HEK293 (cell line): ENCODE measurements around the gene TCHHL1.

Experiments
- GLIS2 ChIP-seq: fragments of 450-650 bp; formaldehyde crosslinking; IDR thresholded peaks from 2 replicates; pipeline ENCODE4 v1.5.1; 2016; ENCODE audit warnings: missing biosample characterization, missing genetic modification characterization
- KLF16 ChIP-seq: fragments of 450-650 bp; formaldehyde crosslinking; IDR thresholded peaks from 2 replicates; pipeline ENCODE4 v1.5.1; 2017; ENCODE audit warnings: missing biosample characterization, missing genetic modification characterization
- KLF8 ChIP-seq: fragments of 450-650 bp; formaldehyde crosslinking; IDR thresholded peaks from 2 replicates; pipeline ENCODE4 v1.5.1; 2016; ENCODE audit warnings: missing biosample characterization, missing genetic modification characterization
- WT1 ChIP-seq: fragments of 450-650 bp; formaldehyde crosslinking; IDR thresholded peaks from 2 replicates; pipeline ENCODE4 v1.5.1; 2016; ENCODE audit warnings: missing biosample characterization, missing genetic modification characterization
- ZBTB1 ChIP-seq: fragments of 450-650 bp; formaldehyde crosslinking; IDR thresholded peaks from 2 replicates; pipeline ENCODE4 v1.5.1; 2016; ENCODE audit warnings: missing biosample characterization, missing genetic modification characterization
- ZBTB48 ChIP-seq: fragments of 450-650 bp; formaldehyde crosslinking; IDR thresholded peaks from 2 replicates; pipeline ENCODE4 v1.5.1; 2016; ENCODE audit warnings: missing biosample characterization, missing genetic modification characterization
- ZNF140 ChIP-seq: fragments of 450-650 bp; formaldehyde crosslinking; IDR thresholded peaks from 2 replicates; pipeline ENCODE4 v1.5.1; 2016; ENCODE audit warnings: missing biosample characterization, missing genetic modification characterization
- ZNF214 ChIP-seq: fragments of 450-650 bp; formaldehyde crosslinking; IDR thresholded peaks from 2 replicates; pipeline ENCODE4 v1.5.1; 2017; ENCODE audit warnings: missing biosample characterization, mild to moderate bottlenecking, missing genetic modification characterization, borderline replicate concordance
- ZNF221 ChIP-seq: fragments of 450-650 bp; formaldehyde crosslinking; IDR thresholded peaks from 2 replicates; pipeline ENCODE4 v1.5.1; 2017; ENCODE audit warnings: missing biosample characterization, missing genetic modification characterization, borderline replicate concordance
- ZNF311 ChIP-seq: fragments of 450-650 bp; formaldehyde crosslinking; IDR thresholded peaks from 2 replicates; pipeline ENCODE4 v1.5.1; 2017; ENCODE audit warnings: missing biosample characterization, missing genetic modification characterization, borderline replicate concordance
- ZNF324 ChIP-seq: fragments of 450-650 bp; formaldehyde crosslinking; IDR thresholded peaks from 2 replicates; pipeline ENCODE4 v1.5.1; 2016; ENCODE audit warnings: missing biosample characterization, missing genetic modification characterization
- ZNF366 ChIP-seq: fragments of 450-650 bp; formaldehyde crosslinking; conservative IDR thresholded peaks from 2 replicates; pipeline ENCODE4 v1.5.1; 2016; ENCODE audit warnings: missing biosample characterization, missing genetic modification characterization
- ZNF404 ChIP-seq: fragments of 450-650 bp; formaldehyde crosslinking; IDR thresholded peaks from 2 replicates; pipeline ENCODE4 v1.5.1; 2017; ENCODE audit warnings: missing biosample characterization, missing genetic modification characterization
- ZNF423 ChIP-seq: fragments of 450-650 bp; formaldehyde crosslinking; IDR thresholded peaks from 2 replicates; pipeline ENCODE4 v1.5.1; 2016; ENCODE audit warnings: missing biosample characterization, missing genetic modification characterization
- ZNF548 ChIP-seq: fragments of 450-650 bp; formaldehyde crosslinking; IDR thresholded peaks from 2 replicates; pipeline ENCODE4 v1.5.1; 2016; ENCODE audit warnings: missing biosample characterization, missing genetic modification characterization
- ZNF623 ChIP-seq: fragments of 450-650 bp; formaldehyde crosslinking; IDR thresholded peaks from 2 replicates; pipeline ENCODE4 v1.5.1; 2016; ENCODE audit warnings: missing biosample characterization, missing genetic modification characterization
- ZNF626 ChIP-seq: fragments of 450-650 bp; sonication (Bioruptor Pico); formaldehyde crosslinking; IDR thresholded peaks from 2 replicates; pipeline ENCODE4 v1.5.1; 2018; ENCODE audit warnings: missing biosample characterization, missing genetic modification characterization, inconsistent platforms
- ZNF670 ChIP-seq: fragments of 450-650 bp; formaldehyde crosslinking; IDR thresholded peaks from 2 replicates; pipeline ENCODE4 v1.5.1; 2016; ENCODE audit warnings: missing biosample characterization, missing genetic modification characterization, low read depth
- ZNF747 ChIP-seq: fragments of 450-650 bp; formaldehyde crosslinking; IDR thresholded peaks from 2 replicates; pipeline ENCODE4 v1.5.1; 2016; ENCODE audit warnings: missing biosample characterization, missing genetic modification characterization
- TF ChIP-seq, protein P1 (sequence below): fragments of 450-650 bp; formaldehyde crosslinking; IDR thresholded peaks from 2 replicates; pipeline ENCODE4 v1.5.1; 2016; ENCODE audit warnings: missing biosample characterization, missing genetic modification characterization
- TF ChIP-seq, protein P2 (sequence below): fragments of 450-650 bp; formaldehyde crosslinking; IDR thresholded peaks from 2 replicates; pipeline ENCODE4 v1.5.1; 2016; ENCODE audit warnings: missing biosample characterization, missing genetic modification characterization
- TF ChIP-seq, protein P3 (sequence below): fragments of 450-650 bp; formaldehyde crosslinking; IDR thresholded peaks from 2 replicates; pipeline ENCODE4 v1.5.1; 2016; ENCODE audit warnings: missing biosample characterization, missing genetic modification characterization
- TF ChIP-seq, protein P4 (sequence below): fragments of 450-650 bp; formaldehyde crosslinking; IDR thresholded peaks from 2 replicates; pipeline ENCODE4 v1.5.1; 2016; ENCODE audit warnings: missing biosample characterization, missing genetic modification characterization, low read depth
- TF ChIP-seq, protein P5 (sequence below): fragments of 450-650 bp; formaldehyde crosslinking; IDR thresholded peaks from 2 replicates; pipeline ENCODE4 v1.5.1; 2016; ENCODE audit warnings: missing biosample characterization, missing genetic modification characterization
- TF ChIP-seq, protein P6 (sequence below): fragments of 450-650 bp; formaldehyde crosslinking; IDR thresholded peaks from 2 replicates; pipeline ENCODE4 v1.5.1; 2016; ENCODE audit warnings: missing biosample characterization, missing genetic modification characterization
- TF ChIP-seq, protein P7 (sequence below): fragments of 450-650 bp; formaldehyde crosslinking; IDR thresholded peaks from 2 replicates; pipeline ENCODE4 v1.5.1; 2016; ENCODE audit warnings: missing biosample characterization, missing genetic modification characterization

TCHHL1 gene

DNA sequence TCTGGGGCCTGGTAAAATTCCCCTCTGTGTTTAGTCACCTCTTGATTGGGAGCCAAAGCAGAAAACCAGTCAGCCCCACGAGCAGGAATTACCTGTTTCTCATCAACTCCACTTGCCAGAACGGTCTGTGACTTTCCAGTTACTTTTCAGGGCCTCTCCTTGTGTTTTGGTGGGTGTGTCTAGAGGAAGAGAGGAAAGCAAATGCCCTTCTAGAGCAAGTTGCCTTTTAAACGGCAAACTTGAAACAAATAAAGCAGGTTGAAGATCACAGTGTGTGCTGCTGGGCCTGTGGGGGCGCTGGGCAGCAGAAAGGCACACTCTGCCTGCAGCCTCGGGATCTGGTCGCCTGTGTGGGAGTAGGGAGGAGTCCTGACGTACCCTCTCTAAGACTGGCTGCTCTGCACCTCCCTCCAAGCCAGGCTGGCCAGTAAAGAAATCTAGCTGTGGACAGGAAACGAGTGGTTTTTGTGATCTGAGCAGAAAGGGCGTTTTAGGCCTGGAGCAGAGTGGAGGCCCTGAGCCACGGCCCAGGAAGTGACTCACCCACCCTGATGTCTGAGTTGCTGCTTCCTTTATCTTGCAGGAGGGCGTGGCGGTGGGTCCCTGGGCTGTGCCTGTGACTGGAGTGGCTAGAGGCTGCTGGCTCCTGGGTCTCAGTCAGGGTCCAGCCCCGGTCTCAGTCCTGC, 41.0 kb downstream of the TCHHL1 start (continued):
- TF ChIP-seq, protein P1, sequence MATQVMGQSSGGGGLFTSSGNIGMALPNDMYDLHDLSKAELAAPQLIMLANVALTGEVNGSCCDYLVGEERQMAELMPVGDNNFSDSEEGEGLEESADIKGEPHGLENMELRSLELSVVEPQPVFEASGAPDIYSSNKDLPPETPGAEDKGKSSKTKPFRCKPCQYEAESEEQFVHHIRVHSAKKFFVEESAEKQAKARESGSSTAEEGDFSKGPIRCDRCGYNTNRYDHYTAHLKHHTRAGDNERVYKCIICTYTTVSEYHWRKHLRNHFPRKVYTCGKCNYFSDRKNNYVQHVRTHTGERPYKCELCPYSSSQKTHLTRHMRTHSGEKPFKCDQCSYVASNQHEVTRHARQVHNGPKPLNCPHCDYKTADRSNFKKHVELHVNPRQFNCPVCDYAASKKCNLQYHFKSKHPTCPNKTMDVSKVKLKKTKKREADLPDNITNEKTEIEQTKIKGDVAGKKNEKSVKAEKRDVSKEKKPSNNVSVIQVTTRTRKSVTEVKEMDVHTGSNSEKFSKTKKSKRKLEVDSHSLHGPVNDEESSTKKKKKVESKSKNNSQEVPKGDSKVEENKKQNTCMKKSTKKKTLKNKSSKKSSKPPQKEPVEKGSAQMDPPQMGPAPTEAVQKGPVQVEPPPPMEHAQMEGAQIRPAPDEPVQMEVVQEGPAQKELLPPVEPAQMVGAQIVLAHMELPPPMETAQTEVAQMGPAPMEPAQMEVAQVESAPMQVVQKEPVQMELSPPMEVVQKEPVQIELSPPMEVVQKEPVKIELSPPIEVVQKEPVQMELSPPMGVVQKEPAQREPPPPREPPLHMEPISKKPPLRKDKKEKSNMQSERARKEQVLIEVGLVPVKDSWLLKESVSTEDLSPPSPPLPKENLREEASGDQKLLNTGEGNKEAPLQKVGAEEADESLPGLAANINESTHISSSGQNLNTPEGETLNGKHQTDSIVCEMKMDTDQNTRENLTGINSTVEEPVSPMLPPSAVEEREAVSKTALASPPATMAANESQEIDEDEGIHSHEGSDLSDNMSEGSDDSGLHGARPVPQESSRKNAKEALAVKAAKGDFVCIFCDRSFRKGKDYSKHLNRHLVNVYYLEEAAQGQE = 0 out of 2 replicates have a peak, but pooled peaks have one; percentile 13
- TF ChIP-seq ZNF423 (tag by site-specific recombination) (no peak), ZNF140 (tag by site-specific recombination) (no peak), ZNF548 (no peak), ZNF324 (peak; percentile 49), KLF16 (tag by site-specific recombination) (peak; percentile 55), ZNF404 (tag by site-specific recombination) (no peak), ZNF311 (no peak), ZNF670 (no peak), WT1 (peak; percentile 64; the same call in 1 of the 2 replicates), ZNF366 (tag by site-specific recombination) (peak; percentile 86), ZBTB48 (tag by site-specific recombination) (peak; percentile 57), KLF8 (tag by site-specific recombination) (no peak), GLIS2 (tag by site-specific recombination) (peak; percentile 91), ZNF214 (tag by site-specific recombination) (no peak), ZNF747 (tag by site-specific recombination) (no peak), ZNF623 (tag by site-specific recombination) (no peak), ZBTB1 (tag by site-specific recombination) (no peak), ZNF221 (tag by site-specific recombination) (no peak), ZNF626 (tag by site-specific recombination) (no peak)
- TF ChIP-seq, protein P2, sequence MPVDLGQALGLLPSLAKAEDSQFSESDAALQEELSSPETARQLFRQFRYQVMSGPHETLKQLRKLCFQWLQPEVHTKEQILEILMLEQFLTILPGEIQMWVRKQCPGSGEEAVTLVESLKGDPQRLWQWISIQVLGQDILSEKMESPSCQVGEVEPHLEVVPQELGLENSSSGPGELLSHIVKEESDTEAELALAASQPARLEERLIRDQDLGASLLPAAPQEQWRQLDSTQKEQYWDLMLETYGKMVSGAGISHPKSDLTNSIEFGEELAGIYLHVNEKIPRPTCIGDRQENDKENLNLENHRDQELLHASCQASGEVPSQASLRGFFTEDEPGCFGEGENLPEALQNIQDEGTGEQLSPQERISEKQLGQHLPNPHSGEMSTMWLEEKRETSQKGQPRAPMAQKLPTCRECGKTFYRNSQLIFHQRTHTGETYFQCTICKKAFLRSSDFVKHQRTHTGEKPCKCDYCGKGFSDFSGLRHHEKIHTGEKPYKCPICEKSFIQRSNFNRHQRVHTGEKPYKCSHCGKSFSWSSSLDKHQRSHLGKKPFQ (tag by site-specific recombination) = no peak
- TF ChIP-seq, protein P3, sequence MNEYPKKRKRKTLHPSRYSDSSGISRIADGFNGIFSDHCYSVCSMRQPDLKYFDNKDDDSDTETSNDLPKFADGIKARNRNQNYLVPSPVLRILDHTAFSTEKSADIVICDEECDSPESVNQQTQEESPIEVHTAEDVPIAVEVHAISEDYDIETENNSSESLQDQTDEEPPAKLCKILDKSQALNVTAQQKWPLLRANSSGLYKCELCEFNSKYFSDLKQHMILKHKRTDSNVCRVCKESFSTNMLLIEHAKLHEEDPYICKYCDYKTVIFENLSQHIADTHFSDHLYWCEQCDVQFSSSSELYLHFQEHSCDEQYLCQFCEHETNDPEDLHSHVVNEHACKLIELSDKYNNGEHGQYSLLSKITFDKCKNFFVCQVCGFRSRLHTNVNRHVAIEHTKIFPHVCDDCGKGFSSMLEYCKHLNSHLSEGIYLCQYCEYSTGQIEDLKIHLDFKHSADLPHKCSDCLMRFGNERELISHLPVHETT (tag by site-specific recombination) = no peak
- TF ChIP-seq, protein P4, sequence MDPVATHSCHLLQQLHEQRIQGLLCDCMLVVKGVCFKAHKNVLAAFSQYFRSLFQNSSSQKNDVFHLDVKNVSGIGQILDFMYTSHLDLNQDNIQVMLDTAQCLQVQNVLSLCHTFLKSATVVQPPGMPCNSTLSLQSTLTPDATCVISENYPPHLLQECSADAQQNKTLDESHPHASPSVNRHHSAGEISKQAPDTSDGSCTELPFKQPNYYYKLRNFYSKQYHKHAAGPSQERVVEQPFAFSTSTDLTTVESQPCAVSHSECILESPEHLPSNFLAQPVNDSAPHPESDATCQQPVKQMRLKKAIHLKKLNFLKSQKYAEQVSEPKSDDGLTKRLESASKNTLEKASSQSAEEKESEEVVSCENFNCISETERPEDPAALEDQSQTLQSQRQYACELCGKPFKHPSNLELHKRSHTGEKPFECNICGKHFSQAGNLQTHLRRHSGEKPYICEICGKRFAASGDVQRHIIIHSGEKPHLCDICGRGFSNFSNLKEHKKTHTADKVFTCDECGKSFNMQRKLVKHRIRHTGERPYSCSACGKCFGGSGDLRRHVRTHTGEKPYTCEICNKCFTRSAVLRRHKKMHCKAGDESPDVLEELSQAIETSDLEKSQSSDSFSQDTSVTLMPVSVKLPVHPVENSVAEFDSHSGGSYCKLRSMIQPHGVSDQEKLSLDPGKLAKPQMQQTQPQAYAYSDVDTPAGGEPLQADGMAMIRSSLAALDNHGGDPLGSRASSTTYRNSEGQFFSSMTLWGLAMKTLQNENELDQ (tag by site-specific recombination) = no peak
- TF ChIP-seq, protein P5, sequence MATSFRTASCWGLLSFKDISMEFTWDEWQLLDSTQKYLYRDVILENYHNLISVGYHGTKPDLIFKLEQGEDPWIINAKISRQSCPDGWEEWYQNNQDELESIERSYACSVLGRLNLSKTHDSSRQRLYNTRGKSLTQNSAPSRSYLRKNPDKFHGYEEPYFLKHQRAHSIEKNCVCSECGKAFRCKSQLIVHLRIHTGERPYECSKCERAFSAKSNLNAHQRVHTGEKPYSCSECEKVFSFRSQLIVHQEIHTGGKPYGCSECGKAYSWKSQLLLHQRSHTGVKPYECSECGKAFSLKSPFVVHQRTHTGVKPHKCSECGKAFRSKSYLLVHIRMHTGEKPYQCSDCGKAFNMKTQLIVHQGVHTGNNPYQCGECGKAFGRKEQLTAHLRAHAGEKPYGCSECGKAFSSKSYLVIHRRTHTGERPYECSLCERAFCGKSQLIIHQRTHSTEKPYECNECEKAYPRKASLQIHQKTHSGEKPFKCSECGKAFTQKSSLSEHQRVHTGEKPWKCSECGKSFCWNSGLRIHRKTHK = no peak
- TF ChIP-seq, protein P6, sequence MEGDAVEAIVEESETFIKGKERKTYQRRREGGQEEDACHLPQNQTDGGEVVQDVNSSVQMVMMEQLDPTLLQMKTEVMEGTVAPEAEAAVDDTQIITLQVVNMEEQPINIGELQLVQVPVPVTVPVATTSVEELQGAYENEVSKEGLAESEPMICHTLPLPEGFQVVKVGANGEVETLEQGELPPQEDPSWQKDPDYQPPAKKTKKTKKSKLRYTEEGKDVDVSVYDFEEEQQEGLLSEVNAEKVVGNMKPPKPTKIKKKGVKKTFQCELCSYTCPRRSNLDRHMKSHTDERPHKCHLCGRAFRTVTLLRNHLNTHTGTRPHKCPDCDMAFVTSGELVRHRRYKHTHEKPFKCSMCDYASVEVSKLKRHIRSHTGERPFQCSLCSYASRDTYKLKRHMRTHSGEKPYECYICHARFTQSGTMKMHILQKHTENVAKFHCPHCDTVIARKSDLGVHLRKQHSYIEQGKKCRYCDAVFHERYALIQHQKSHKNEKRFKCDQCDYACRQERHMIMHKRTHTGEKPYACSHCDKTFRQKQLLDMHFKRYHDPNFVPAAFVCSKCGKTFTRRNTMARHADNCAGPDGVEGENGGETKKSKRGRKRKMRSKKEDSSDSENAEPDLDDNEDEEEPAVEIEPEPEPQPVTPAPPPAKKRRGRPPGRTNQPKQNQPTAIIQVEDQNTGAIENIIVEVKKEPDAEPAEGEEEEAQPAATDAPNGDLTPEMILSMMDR (tag by site-specific recombination) = peak; percentile 89
- TF ChIP-seq, protein P7, sequence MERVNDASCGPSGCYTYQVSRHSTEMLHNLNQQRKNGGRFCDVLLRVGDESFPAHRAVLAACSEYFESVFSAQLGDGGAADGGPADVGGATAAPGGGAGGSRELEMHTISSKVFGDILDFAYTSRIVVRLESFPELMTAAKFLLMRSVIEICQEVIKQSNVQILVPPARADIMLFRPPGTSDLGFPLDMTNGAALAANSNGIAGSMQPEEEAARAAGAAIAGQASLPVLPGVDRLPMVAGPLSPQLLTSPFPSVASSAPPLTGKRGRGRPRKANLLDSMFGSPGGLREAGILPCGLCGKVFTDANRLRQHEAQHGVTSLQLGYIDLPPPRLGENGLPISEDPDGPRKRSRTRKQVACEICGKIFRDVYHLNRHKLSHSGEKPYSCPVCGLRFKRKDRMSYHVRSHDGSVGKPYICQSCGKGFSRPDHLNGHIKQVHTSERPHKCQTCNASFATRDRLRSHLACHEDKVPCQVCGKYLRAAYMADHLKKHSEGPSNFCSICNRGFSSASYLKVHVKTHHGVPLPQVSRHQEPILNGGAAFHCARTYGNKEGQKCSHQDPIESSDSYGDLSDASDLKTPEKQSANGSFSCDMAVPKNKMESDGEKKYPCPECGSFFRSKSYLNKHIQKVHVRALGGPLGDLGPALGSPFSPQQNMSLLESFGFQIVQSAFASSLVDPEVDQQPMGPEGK = peak; percentile 75
